D721Med (cell line): ENCODE data around the gene SUMO2.

Source experiments
- DNase-seq: peaks from one replicate; pipeline ENCODE4 v3.0.0; 2011; ENCODE audit warnings: low spot score; ENCODE audit not compliant: insufficient read length
- FAIRE-seq: peaks from 2 replicates; lab custom pipeline; 2011; peaks lifted over from hg19 to GRCh38; lab: Jason Lieb, UNC
- TF ChIP-seq, protein P1 (sequence below): IDR thresholded peaks from 2 replicates; pipeline ENCODE4 v1.5.1; 2012; ENCODE audit warnings: mild to moderate bottlenecking, control low read depth; ENCODE audit not compliant: insufficient read depth; ENCODE audit errors: missing control alignments

Gene SUMO2

DNA sequence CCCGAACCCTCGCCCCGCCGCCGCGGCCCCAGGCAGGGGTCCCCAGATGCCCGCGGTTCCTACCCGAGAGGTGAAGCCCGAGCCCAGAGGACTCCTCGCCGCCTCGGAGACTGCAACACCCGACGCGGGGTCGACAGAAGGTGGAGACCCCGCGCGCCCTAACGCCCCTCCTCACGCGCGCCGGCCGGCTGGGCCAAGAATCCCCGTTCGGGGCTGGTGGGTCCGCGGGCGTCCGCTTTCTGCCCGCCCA, 515 bp downstream of the SUMO2 start:
- no peak for FAIRE-seq
- TF ChIP-seq, protein P1, sequence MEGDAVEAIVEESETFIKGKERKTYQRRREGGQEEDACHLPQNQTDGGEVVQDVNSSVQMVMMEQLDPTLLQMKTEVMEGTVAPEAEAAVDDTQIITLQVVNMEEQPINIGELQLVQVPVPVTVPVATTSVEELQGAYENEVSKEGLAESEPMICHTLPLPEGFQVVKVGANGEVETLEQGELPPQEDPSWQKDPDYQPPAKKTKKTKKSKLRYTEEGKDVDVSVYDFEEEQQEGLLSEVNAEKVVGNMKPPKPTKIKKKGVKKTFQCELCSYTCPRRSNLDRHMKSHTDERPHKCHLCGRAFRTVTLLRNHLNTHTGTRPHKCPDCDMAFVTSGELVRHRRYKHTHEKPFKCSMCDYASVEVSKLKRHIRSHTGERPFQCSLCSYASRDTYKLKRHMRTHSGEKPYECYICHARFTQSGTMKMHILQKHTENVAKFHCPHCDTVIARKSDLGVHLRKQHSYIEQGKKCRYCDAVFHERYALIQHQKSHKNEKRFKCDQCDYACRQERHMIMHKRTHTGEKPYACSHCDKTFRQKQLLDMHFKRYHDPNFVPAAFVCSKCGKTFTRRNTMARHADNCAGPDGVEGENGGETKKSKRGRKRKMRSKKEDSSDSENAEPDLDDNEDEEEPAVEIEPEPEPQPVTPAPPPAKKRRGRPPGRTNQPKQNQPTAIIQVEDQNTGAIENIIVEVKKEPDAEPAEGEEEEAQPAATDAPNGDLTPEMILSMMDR = no peak
- DNase-seq = no peak

DNA sequence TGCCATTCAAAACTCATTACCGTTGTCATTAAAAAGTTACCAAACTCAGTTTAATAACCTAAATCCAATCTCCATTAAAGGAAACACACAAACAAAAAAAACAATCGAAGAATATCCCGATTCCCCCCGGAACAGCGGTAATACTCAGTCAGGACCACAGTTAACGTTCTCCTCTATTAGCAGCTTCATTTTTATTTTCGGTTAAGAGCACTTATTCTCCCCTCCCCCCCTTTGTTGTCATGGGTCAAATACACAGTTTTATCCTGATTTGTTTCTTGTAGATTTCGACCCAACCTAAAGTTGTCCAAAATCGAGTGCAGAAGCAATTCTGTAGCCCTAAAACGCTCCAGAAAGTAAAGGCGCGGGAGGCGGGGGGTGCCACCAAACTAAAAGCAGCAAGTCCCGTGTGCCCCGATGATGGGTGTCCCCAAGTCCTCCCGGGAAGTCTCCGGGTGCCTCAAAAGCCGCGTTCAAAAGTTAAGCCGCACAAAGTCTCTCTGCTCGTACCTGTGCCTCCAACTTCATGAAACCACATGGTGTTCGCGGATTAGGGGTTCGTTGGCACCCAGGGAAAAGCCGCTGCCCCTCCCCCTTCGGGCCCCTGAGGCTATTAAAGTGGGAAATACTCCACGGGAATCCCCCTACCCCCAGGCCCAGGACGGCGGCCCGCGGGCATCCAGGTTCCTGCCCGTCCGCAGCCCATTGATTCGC, 996 bp downstream of the SUMO2 start:
- TF ChIP-seq, protein P1 = no peak
- FAIRE-seq = no peak

DNA sequence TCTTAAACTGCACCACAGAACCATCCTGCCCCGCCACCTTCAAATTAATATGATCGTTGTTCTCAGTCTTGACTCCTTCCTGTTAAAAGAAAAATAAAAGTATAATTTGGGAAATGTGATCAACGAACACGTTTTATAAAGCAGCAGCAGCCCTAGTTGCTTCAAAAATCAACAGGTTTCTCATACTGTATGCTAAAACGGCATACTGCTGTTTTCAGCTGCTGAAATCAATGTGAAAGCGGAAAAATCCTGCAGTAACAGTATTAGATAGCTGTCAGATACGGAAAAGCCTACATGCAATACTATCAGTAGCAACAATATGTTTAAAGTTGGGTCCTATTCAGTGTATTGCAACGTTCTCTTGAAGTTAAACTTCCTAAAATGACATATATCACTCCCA, 1.6 kb downstream of the SUMO2 start:
- no peak for FAIRE-seq
- TF ChIP-seq, protein P1 = no peak

More for the DNA sequence above, 996 bp downstream of the SUMO2 start:
- no peak for DNase-seq

DNA sequence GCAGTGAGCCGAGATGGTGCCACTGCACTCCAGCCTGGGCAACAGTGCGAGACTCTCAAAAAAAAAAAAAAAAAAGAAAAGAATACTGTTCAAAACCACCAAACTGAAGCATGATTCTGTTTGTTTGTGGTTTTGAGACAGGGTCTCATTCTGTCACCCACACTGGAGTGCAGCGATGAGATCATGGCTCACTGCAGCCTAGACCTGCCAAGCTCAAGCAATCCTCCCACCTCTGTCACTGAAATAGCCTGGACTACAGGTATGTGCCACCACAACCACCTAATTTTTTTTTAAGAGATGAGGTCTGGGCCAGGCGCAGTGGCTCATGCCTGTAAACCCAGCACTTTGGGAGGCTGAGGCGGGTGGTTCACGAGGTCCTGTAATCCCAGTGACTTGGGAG, 4.3 kb downstream of the SUMO2 start:
- FAIRE-seq = no peak
- TF ChIP-seq, protein P1 = no peak
- no peak for DNase-seq

More for the DNA sequence above, 1.6 kb downstream of the SUMO2 start:
- no peak for DNase-seq

DNA sequence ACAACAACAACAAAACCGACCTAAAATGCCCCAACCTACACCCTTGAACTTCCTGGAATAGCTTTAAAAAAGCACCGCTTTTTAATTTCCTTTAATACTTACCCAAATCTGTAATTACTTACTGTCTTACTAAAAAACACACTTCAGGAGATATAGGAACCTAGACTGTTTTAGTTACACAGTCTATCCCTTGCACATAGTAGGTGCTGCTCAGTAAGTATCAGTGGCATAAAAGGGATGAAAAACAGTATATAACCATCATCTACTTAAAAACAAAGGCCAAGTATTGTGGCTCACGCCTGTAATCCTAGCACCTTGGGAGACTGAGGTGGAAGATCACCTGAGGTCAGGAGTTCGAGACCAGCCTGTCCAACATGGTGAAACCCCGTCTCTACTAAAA, 6.1 kb downstream of the SUMO2 start:
- no peak for FAIRE-seq
- no peak for DNase-seq
- TF ChIP-seq, protein P1 = no peak

DNA sequence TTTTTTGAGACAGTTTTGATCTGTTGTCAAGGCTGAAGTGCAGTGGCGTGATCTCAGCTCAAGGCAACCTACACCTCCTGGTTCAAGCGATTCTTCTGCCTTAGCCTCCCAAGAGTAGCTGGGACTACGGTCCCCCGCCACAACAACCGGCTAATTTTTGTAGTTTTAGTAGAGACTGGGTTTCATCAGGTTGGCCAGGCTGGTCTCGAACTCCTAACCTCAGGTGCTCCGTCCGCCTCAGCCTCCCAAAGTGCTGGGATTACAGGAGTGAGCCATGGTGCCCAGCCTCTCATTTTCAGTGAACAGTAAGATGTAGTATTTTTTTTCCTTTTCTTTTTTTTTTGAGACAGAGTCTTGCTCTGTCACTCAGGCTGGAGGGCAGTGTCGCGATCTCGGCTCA, 7.8 kb downstream of the SUMO2 start:
- TF ChIP-seq, protein P1 = no peak
- DNase-seq (no peak), FAIRE-seq (no peak)

DNA sequence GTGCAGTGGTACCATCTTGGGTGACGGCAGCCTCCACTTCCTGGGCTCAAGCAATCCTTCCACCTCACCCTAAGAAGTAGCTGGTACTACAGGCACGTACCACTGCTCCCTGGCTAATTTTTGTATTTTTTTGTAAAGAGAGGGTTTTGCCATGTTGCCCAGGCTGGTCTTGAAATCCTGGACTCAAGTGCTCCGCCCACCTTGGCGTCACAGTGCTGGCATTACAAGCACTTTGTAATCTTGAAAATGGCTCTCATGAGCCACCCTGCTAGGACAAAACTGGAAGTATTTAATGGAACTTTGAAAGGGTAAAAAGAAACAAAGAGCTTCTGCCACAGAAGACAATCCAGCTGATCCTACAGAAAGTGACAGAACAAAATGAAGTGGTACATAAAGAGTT, 9.2 kb downstream of the SUMO2 start:
- TF ChIP-seq, protein P1 = no peak
- DNase-seq = no peak
- no peak for FAIRE-seq
